ENCODE results near the gene TRIP6.

- TF ChIP-seq CTCF (IDR thresholded peaks at IDR 0.05): no peak
- no peak for TF ChIP-seq POLR2A (IDR thresholded peaks at IDR 0.05)
Observed at GRCh38 chr7:100893318-100893895, 26.2 kb downstream of the TRIP6 start.
